Epithelial cell of proximal tubule (primary cell): Measurements from ENCODE around the gene CADM2. TPM values are rescaled to one million over a fixed set of nuclear protein-coding genes. Genes with fewer than 3 reads are reported as not detected.

Experiments used
- DNase-seq: peaks from one replicate; pipeline ENCODE4 v3.0.0-alpha.2; 2011; ENCODE audit warnings: low read depth
- H3K4me3 ChIP-seq: 2 replicates; pipeline ENCODE4 v1.5.1; 2011; ENCODE audit warnings: low read depth, mild to moderate bottlenecking, low read length
- total RNA-seq: library from RNA; depleted of rRNA; stranded (reverse); fragments of >200 nt; gene quantifications from 2 replicates; pipeline ENCODE4 v1.2.3, GENCODE V29; 2015
- TF ChIP-seq, protein P1 (sequence below): conservative IDR thresholded peaks from 2 replicates; pipeline ENCODE4 v1.5.1; 2012; ENCODE audit warnings: low read depth, mild to moderate bottlenecking, low read length

CADM2 gene
- total RNA-seq, 1 donor from 2014 or later, result not detected

- no peak overlapping the region for H3K4me3 ChIP-seq
- no peak for DNase-seq
- TF ChIP-seq, protein P1, sequence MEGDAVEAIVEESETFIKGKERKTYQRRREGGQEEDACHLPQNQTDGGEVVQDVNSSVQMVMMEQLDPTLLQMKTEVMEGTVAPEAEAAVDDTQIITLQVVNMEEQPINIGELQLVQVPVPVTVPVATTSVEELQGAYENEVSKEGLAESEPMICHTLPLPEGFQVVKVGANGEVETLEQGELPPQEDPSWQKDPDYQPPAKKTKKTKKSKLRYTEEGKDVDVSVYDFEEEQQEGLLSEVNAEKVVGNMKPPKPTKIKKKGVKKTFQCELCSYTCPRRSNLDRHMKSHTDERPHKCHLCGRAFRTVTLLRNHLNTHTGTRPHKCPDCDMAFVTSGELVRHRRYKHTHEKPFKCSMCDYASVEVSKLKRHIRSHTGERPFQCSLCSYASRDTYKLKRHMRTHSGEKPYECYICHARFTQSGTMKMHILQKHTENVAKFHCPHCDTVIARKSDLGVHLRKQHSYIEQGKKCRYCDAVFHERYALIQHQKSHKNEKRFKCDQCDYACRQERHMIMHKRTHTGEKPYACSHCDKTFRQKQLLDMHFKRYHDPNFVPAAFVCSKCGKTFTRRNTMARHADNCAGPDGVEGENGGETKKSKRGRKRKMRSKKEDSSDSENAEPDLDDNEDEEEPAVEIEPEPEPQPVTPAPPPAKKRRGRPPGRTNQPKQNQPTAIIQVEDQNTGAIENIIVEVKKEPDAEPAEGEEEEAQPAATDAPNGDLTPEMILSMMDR, result no peak
Observed at GRCh38 chr3:84998545-84998944, 39.8 kb downstream of the CADM2 start.

DNA sequence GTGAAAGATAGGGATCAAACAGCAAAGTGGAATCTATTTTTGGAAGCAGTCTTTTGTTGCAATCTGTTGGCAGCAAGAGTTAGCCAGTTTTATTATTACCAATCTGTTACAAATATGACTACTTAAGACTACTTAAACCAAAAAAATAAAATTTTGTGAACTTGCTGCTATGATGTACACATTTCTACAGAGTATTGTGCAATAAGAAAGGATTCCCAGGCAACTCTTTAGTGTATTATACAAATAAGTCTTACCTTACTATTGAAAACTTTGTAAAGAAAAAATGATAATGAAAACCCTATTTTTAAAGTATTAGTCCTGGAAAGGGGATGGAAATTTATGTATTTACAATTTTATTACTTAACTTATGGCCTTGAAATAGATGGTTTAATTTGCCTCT is 44.7 kb downstream of the CADM2 start:
- TF ChIP-seq, protein P1, result no peak
- H3K4me3 ChIP-seq, result no peak overlapping the region
- DNase-seq, result no peak

- TF ChIP-seq, protein P1, result no peak
- no peak overlapping the region for H3K4me3 ChIP-seq
- DNase-seq, result no peak
Observed at GRCh38 chr3:85004147-85004546, 45.4 kb downstream of the CADM2 start.

GRCh38 chr3:85005946-85006345 is 47.2 kb downstream of the CADM2 start:
- H3K4me3 ChIP-seq, result no peak overlapping the region
- no peak for DNase-seq
- TF ChIP-seq, protein P1, result no peak

DNA sequence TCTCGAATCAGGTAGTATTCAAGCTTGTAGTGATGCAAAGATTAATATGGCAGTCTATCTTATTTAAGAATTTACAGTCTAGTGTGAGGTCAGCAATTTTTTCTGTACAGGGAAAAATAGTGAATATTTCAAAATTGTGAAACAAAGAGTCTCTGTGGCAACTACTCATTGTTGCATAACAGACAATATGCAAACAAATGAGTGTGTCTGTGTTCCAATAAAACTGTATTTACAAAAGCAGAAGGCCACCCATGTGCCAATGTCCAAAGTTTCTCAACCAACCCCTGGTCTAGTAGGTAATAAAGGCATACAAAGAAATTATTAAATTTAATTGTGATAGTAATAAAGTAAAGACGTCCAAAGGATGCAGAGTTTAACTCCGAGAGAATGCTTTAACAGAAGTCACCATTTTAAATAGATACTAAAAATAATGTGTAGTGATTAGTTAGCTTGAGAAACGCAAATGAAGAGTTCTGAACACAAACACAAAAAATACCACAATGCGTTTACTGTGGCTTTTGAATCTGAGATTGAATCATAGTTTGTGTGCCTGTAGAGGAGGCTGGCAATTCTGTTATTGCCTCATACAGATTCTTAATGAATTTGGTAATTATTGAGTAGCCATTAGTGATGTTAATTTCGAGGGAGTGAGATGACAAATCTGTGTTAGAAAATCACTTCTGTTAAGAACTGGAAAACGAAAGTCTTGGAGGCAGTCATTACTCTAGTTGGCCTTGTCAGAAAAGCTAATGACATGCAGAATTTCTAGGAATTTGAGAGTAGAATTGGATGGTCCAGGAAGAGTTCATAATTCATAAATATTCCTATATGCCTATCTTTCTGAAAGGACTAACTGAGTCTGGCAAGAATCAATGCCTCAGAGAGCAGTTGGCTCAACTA is 48.7 kb downstream of the CADM2 start:
- DNase-seq, result no peak
- H3K4me3 ChIP-seq, result no peak overlapping the region
- TF ChIP-seq, protein P1, result no peak

GRCh38 chr3:85020828-85021227 is 62.0 kb downstream of the CADM2 start:
- H3K4me3 ChIP-seq, result no peak overlapping the region
- TF ChIP-seq, protein P1, result no peak
- no peak for DNase-seq

DNA sequence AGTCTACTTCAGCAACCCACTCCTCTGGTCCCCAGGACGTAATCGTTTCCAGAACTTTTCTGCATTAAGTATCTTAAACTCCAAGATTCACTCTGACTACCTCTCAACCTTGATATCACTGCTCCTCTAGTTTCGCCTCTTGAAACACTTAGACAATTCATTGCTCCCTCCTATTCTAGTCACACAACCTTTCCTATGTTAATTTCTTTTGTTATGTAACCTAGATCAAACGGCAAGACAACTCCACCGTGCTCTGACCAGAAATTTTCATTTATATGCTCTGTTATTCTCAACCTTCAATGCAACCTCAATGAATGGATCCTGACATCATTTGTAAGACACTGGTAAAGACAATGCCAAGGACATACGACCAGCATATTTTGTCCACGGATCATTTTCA is 71.3 kb downstream of the CADM2 start:
- TF ChIP-seq, protein P1, result no peak
- DNase-seq, result no peak
- no peak overlapping the region for H3K4me3 ChIP-seq
